GM10266 (cell line): ENCODE results near the gene RBBP8NL.

Experiments used
- DNase-seq: peaks from one replicate; pipeline ENCODE4 v3.0.0; 2012; ENCODE audit errors: extremely low spot score
- CTCF ChIP-seq: IDR thresholded peaks from 2 replicates; pipeline ENCODE4 v1.5.1; 2012; ENCODE audit warnings: mild to moderate bottlenecking, low read depth; ENCODE audit not compliant: control insufficient read depth, insufficient read depth; ENCODE audit errors: missing control alignments

Gene RBBP8NL

GRCh38 chr20:62473717-62474603, 46.6 kb upstream of the RBBP8NL start:
- no peak for DNase-seq
- TF ChIP-seq CTCF = no peak

- TF ChIP-seq CTCF = no peak
Observed at GRCh38 chr20:62472941-62473585, 45.7 kb upstream of the RBBP8NL start.

GRCh38 chr20:62472138-62472940, 45.0 kb upstream of the RBBP8NL start:
- TF ChIP-seq CTCF = no peak
- no peak for DNase-seq

More at GRCh38 chr20:62472941-62473585, 45.7 kb upstream of the RBBP8NL start:
- DNase-seq = no peak

- no peak for DNase-seq
- no peak for TF ChIP-seq CTCF
Observed at GRCh38 chr20:62470459-62470858, 43.1 kb upstream of the RBBP8NL start.

- no peak for TF ChIP-seq CTCF
- no peak for DNase-seq
Observed at GRCh38 chr20:62470001-62470400, 42.7 kb upstream of the RBBP8NL start.

GRCh38 chr20:62469352-62469751, 42.0 kb upstream of the RBBP8NL start:
- no peak for TF ChIP-seq CTCF

More at GRCh38 chr20:62469352-62469751, 42.0 kb upstream of the RBBP8NL start:
- no peak for DNase-seq
